ENCODE measurements around the gene APOH. TPM values are rescaled to one million over a fixed set of nuclear protein-coding genes. Genes with fewer than 3 reads are reported as not detected.

APOH gene
- total and polyA plus RNA-seq, 2 of the 13 experiments (the other 11 are each of a cell fraction or from before 2014, with no cell fraction given), result 4,846 to 5,748 TPM

DNA sequence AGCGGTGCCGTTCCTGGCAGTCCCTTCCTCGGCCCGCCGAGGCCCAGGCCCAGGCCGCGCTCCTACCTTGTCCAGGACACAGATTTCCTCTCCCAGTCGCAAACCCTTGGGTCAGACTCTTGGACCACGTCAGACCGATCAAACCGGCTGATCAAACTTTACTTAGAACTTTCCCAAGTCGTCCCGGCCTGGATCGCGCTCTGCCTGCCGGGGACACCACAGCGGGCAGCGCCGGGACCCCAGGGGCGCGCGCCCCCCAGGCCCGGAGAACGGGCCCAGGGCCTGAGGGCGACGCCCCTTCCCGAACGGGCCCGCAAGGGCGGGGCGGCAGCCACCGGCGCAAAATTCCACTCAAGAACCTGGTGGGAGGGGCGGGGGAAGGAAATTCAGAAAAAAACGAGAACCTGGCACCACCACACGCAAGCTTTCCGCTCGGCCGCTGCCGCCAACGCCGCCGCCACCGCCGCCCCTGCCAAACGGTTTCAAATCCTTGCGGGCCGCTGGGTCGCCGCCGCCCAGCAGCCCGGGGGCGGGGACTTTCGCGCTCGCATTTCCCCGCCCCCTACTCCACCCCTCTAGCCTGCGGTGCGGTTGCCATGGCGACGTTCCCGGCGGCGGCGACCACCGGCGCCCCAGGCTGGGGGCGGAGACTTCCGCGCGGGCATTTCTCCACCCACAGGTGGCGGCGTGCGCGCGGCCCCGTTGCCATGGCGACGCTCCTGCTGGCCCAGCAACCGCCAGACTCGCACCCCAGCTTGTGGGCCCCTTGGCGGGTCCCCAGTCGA is 37.4 kb downstream of the APOH start, which contains the start of gene CEP112 (continued):
- TF ChIP-seq, protein P1, sequence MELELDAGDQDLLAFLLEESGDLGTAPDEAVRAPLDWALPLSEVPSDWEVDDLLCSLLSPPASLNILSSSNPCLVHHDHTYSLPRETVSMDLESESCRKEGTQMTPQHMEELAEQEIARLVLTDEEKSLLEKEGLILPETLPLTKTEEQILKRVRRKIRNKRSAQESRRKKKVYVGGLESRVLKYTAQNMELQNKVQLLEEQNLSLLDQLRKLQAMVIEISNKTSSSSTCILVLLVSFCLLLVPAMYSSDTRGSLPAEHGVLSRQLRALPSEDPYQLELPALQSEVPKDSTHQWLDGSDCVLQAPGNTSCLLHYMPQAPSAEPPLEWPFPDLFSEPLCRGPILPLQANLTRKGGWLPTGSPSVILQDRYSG (CRISPR knock-in tag; IDR thresholded peaks at IDR 0.05), result peak; percentile 68; the same call in 1 of the 2 replicates
- TF ChIP-seq PAX8 (CRISPR knock-in tag; IDR thresholded peaks at IDR 0.05; ENCODE audit: borderline replicate concordance) (no peak), GTF3A (CRISPR knock-in tag; conservative IDR thresholded peaks at IDR 0.05) (0 out of 2 replicates have a peak, but pooled peaks have one; percentile 23), ZNF432 (CRISPR knock-in tag; IDR thresholded peaks at IDR 0.05; ENCODE audit: borderline replicate concordance) (no peak), ZNF891 (CRISPR knock-in tag; IDR thresholded peaks at IDR 0.05) (no peak), MAF1 (CRISPR knock-in tag; IDR thresholded peaks at IDR 0.05; ENCODE audit: borderline replicate concordance) (peak; percentile 19; the same call in 1 of the 2 replicates)
- TF ChIP-seq, protein P2, sequence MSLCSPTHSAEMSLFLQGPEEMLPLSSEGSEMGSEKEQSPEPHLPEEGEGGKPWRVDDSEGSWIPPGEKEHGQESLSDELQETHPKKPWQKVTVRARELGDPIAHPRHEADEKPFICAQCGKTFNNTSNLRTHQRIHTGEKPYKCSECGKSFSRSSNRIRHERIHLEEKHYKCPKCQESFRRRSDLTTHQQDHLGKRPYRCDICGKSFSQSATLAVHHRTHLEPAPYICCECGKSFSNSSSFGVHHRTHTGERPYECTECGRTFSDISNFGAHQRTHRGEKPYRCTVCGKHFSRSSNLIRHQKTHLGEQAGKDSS (CRISPR knock-in tag; IDR thresholded peaks at IDR 0.05; ENCODE audit: borderline replicate concordance, low read depth), result peak; percentile 44; the same call in 1 of the 2 replicates
- TF ChIP-seq, protein P3, sequence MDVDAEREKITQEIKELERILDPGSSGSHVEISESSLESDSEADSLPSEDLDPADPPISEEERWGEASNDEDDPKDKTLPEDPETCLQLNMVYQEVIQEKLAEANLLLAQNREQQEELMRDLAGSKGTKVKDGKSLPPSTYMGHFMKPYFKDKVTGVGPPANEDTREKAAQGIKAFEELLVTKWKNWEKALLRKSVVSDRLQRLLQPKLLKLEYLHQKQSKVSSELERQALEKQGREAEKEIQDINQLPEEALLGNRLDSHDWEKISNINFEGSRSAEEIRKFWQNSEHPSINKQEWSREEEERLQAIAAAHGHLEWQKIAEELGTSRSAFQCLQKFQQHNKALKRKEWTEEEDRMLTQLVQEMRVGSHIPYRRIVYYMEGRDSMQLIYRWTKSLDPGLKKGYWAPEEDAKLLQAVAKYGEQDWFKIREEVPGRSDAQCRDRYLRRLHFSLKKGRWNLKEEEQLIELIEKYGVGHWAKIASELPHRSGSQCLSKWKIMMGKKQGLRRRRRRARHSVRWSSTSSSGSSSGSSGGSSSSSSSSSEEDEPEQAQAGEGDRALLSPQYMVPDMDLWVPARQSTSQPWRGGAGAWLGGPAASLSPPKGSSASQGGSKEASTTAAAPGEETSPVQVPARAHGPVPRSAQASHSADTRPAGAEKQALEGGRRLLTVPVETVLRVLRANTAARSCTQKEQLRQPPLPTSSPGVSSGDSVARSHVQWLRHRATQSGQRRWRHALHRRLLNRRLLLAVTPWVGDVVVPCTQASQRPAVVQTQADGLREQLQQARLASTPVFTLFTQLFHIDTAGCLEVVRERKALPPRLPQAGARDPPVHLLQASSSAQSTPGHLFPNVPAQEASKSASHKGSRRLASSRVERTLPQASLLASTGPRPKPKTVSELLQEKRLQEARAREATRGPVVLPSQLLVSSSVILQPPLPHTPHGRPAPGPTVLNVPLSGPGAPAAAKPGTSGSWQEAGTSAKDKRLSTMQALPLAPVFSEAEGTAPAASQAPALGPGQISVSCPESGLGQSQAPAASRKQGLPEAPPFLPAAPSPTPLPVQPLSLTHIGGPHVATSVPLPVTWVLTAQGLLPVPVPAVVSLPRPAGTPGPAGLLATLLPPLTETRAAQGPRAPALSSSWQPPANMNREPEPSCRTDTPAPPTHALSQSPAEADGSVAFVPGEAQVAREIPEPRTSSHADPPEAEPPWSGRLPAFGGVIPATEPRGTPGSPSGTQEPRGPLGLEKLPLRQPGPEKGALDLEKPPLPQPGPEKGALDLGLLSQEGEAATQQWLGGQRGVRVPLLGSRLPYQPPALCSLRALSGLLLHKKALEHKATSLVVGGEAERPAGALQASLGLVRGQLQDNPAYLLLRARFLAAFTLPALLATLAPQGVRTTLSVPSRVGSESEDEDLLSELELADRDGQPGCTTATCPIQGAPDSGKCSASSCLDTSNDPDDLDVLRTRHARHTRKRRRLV (CRISPR knock-in tag; IDR thresholded peaks at IDR 0.05), result no peak
- TF ChIP-seq, protein P4, sequence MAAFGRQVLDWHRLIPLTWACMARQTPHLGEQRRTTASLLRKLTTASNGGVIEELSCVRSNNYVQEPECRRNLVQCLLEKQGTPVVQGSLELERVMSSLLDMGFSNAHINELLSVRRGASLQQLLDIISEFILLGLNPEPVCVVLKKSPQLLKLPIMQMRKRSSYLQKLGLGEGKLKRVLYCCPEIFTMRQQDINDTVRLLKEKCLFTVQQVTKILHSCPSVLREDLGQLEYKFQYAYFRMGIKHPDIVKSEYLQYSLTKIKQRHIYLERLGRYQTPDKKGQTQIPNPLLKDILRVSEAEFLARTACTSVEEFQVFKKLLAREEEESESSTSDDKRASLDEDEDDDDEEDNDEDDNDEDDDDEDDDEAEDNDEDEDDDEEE (CRISPR knock-in tag; IDR thresholded peaks at IDR 0.05), result no peak; the same call in 1 of the 2 replicates
- TF ChIP-seq, protein P5, sequence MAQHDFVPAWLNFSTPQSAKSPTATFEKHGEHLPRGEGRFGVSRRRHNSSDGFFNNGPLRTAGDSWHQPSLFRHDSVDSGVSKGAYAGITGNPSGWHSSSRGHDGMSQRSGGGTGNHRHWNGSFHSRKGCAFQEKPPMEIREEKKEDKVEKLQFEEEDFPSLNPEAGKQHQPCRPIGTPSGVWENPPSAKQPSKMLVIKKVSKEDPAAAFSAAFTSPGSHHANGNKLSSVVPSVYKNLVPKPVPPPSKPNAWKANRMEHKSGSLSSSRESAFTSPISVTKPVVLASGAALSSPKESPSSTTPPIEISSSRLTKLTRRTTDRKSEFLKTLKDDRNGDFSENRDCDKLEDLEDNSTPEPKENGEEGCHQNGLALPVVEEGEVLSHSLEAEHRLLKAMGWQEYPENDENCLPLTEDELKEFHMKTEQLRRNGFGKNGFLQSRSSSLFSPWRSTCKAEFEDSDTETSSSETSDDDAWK (CRISPR knock-in tag; IDR thresholded peaks at IDR 0.05), result no peak
- TF ChIP-seq, protein P6, sequence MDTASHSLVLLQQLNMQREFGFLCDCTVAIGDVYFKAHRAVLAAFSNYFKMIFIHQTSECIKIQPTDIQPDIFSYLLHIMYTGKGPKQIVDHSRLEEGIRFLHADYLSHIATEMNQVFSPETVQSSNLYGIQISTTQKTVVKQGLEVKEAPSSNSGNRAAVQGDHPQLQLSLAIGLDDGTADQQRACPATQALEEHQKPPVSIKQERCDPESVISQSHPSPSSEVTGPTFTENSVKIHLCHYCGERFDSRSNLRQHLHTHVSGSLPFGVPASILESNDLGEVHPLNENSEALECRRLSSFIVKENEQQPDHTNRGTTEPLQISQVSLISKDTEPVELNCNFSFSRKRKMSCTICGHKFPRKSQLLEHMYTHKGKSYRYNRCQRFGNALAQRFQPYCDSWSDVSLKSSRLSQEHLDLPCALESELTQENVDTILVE (CRISPR knock-in tag; IDR thresholded peaks at IDR 0.05), result no peak
- TF ChIP-seq, protein P7, sequence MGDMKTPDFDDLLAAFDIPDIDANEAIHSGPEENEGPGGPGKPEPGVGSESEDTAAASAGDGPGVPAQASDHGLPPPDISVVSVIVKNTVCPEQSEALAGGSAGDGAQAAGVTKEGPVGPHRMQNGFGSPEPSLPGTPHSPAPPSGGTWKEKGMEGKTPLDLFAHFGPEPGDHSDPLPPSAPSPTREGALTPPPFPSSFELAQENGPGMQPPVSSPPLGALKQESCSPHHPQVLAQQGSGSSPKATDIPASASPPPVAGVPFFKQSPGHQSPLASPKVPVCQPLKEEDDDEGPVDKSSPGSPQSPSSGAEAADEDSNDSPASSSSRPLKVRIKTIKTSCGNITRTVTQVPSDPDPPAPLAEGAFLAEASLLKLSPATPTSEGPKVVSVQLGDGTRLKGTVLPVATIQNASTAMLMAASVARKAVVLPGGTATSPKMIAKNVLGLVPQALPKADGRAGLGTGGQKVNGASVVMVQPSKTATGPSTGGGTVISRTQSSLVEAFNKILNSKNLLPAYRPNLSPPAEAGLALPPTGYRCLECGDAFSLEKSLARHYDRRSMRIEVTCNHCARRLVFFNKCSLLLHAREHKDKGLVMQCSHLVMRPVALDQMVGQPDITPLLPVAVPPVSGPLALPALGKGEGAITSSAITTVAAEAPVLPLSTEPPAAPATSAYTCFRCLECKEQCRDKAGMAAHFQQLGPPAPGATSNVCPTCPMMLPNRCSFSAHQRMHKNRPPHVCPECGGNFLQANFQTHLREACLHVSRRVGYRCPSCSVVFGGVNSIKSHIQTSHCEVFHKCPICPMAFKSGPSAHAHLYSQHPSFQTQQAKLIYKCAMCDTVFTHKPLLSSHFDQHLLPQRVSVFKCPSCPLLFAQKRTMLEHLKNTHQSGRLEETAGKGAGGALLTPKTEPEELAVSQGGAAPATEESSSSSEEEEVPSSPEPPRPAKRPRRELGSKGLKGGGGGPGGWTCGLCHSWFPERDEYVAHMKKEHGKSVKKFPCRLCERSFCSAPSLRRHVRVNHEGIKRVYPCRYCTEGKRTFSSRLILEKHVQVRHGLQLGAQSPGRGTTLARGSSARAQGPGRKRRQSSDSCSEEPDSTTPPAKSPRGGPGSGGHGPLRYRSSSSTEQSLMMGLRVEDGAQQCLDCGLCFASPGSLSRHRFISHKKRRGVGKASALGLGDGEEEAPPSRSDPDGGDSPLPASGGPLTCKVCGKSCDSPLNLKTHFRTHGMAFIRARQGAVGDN (CRISPR knock-in tag; IDR thresholded peaks at IDR 0.05), result peak; percentile 90

Measured in HepG2 (cell line).